Loucy (cell line): ENCODE data around the gene TMSB15A.
"Not testable (repeated sequence)": the region's sequence is repeated elsewhere in the genome, so short reads cannot be mapped to it uniquely, and the experiment has no call there.

Experiments
- CTCF ChIP-seq: fragments of 200-600 bp; sonication (generic); conservative IDR thresholded peaks from 2 replicates; pipeline ENCODE4 v1.5.1; 2014; ENCODE audit warnings: mild to moderate bottlenecking, antibody characterized with exemption, low read length
- EZH2phosphoT487 ChIP-seq: fragments of 200-600 bp; IDR thresholded peaks from 2 replicates; pipeline ENCODE4 v1.6.1; 2018; ENCODE audit warnings: antibody characterized with exemption, mild to moderate bottlenecking, moderate library complexity, borderline replicate concordance

GRCh38 chrX:102470215-102470614, 46.3 kb downstream of the TMSB15A start:
- not testable (repeated sequence) for TF ChIP-seq CTCF, EZH2phosphoT487
